Transverse colon (tissue), 4 donors: ENCODE data around the gene CENPF. TPM values are rescaled to one million over a fixed set of nuclear protein-coding genes. Genes with fewer than 3 reads are reported as not detected.

Source experiments
- DNase-seq: peaks from one replicate; pipeline ENCODE4 v3.0.0-alpha.2; 2019
- H3K27ac ChIP-seq, 4 donors: fragments of 200-600 bp; sonication (generic); 2 replicates each; pipeline ENCODE4 v1.5.1; 2016 to 2018; ENCODE audit warnings: inconsistent platforms in 4 of 4
- H3K27me3 ChIP-seq: fragments of 200-600 bp; sonication (generic); 2 replicates; pipeline ENCODE4 v1.5.1; 2017; ENCODE audit warnings: inconsistent platforms
- H3K36me3 ChIP-seq, 4 donors: fragments of 200-600 bp; sonication (generic); 2 replicates each; pipeline ENCODE4 v1.5.1; 2017 to 2019; ENCODE audit warnings: inconsistent platforms in 4 of 4
- H3K4me1 ChIP-seq, 4 donors: fragments of 200-600 bp; sonication (generic); 2 replicates each; pipeline ENCODE4 v1.5.1; 2017 to 2020; ENCODE audit warnings: inconsistent platforms in 4 of 4
- H3K4me3 ChIP-seq, 4 donors: fragments of 200-600 bp; sonication (generic); 1 replicate in 1 of 4; 2 replicates in 3 of 4; pipeline versions ENCODE4 v1.5.1 to v1.6.1; 2017 to 2019; ENCODE audit warnings: inconsistent platforms in 4 of 4
- H3K9me3 ChIP-seq, 2 donors: fragments of 200-600 bp; sonication (generic); 2 replicates each; pipeline ENCODE4 v1.5.1; 2017 to 2019; ENCODE audit warnings: inconsistent platforms in 2 of 2
- CTCF ChIP-seq, 5 experiments: fragments of 200-600 bp in 3 of 5; fragments of 450-650 bp in 2 of 5; sonication (generic) in 3 of 5; IDR thresholded peaks; 1 replicate in 2 of 5; 2 replicates in 3 of 5; pipeline ENCODE4 v1.5.1; 2016 to 2017; ENCODE audit warnings: antibody characterized with exemption in 5 of 5, inconsistent platforms in 3 of 5, mild to moderate bottlenecking in 2 of 5, moderate library complexity in 1 of 5
- EP300 ChIP-seq: sonication (generic); formaldehyde crosslinking; IDR thresholded peaks from one replicate; pipeline ENCODE4 v1.6.1; 2017; ENCODE audit warnings: antibody characterized with exemption, low read depth
- POLR2A ChIP-seq: fragments of 450-650 bp; IDR thresholded peaks from one replicate; pipeline ENCODE4 v1.6.1; 2016; ENCODE audit warnings: antibody characterized with exemption, mild to moderate bottlenecking, moderate library complexity
- POLR2AphosphoS5 ChIP-seq, 3 donors: sonication (generic); formaldehyde crosslinking; IDR thresholded peaks; one replicate each; pipeline ENCODE4 v1.6.1; 2016; ENCODE audit warnings: antibody characterized with exemption in 3 of 3
- WGBS, 2 donors: methylation state at CpG; one replicate each; pipeline ENCODE4 v1.1.5; 2018; ENCODE audit warnings: low coverage in 1 of 2; 5-methylcytosine and 5-hydroxymethylcytosine counted together
- in situ Hi-C, 4 donors: fragments of 200-750 bp; cut with MboI; loops; one replicate each; pipeline versions ENCODE4 v1.15.0 to v1.15.1; 2017; ENCODE audit warnings: low sequenced_read_pairs in 3 of 4, low pct_ligation_motif_present in 1 of 4, low pct_unique_long_range_greater_than_20kb in 1 of 4
- intact Hi-C: fragments of 100-400 bp; cut with DNase I; formaldehyde crosslinking; loops from one replicate; pipeline ENCODE4 v1.15.1; 2023; ENCODE audit warnings: low total_unique reads
- total RNA-seq, 4 donors: library from RNA; depleted of rRNA; stranded (reverse); fragments of >200 nt; gene quantifications; one replicate each; pipeline ENCODE4 v1.1.0, GENCODE V29; 2016

The CENPF gene
- total RNA-seq, 4 donors from 2014 or later: 1.5 to 49.8 (median 3.4) TPM

- no peaks in the 10 kb centered on the region for H3K27me3 ChIP-seq
- H3K4me3 ChIP-seq: no peak overlapping the region
- no peak overlapping the region for H3K27ac ChIP-seq
- intact Hi-C loops (no loop called here), in situ Hi-C loops (no loop called here)
- no peaks in the 10 kb centered on the region for H3K36me3 ChIP-seq
- DNase-seq: no peak
- no peak for TF ChIP-seq EP300
- no peak for TF ChIP-seq POLR2AphosphoS5 (IDR thresholded peaks at IDR 0.05)
- no peak for TF ChIP-seq POLR2A
- TF ChIP-seq CTCF (IDR thresholded peaks at IDR 0.05): no peak
- H3K4me1 ChIP-seq: peaks cover 0 to 16% (median 3%) of the 10 kb centered on the region in 4 donors
- H3K9me3 ChIP-seq: no peaks in the 10 kb centered on the region
- WGBS, 2 donors: 65 to 91% methylated on average over 2 of the region's 2 CpGs
These were observed 33.5 kb upstream of the CENPF start for GRCh38 chr1:214569357-214570004.

GRCh38 chr1:214570442-214570841 is 32.6 kb upstream of the CENPF start:
- Histone ChIP-seq H3K36me3 (no peaks in the 10 kb centered on the region), H3K9me3 (no peaks in the 10 kb centered on the region), H3K27ac (no peak overlapping the region), H3K4me3 (no peak overlapping the region), H3K27me3 (no peaks in the 10 kb centered on the region), H3K4me1 (peaks cover 0 to 16% (median 3%) of the 10 kb centered on the region in 4 donors)
- no peak for DNase-seq
- in situ Hi-C loops: no loop called here
- intact Hi-C loops: no loop called here
- WGBS, 2 donors: 33 to 38% methylated on average over 2 of the region's 2 CpGs
- TF ChIP-seq CTCF (IDR thresholded peaks at IDR 0.05) (no peak), EP300 (no peak), POLR2A (no peak), POLR2AphosphoS5 (IDR thresholded peaks at IDR 0.05) (no peak)

GRCh38 chr1:214571281-214571680 is 31.7 kb upstream of the CENPF start:
- no peak for TF ChIP-seq POLR2A
- no peaks in the 10 kb centered on the region for H3K36me3 ChIP-seq
- intact Hi-C loops: no loop called here
- no peak overlapping the region for H3K4me3 ChIP-seq
- no peaks in the 10 kb centered on the region for H3K27me3 ChIP-seq
- H3K27ac ChIP-seq: no peak overlapping the region
- in situ Hi-C loops: no loop called here
- no peak for DNase-seq
- H3K9me3 ChIP-seq: peaks cover 1 to 6% of the 10 kb centered on the region in 2 donors
- peaks cover 0 to 16% (median 3%) of the 10 kb centered on the region in 4 donors for H3K4me1 ChIP-seq

GRCh38 chr1:214573386-214574318 is 29.3 kb upstream of the CENPF start:
- 40 to 45% methylated on average over 9 to 11 of the region's 11 CpGs for WGBS, 2 donors
- Histone ChIP-seq H3K4me3 (no peak overlapping the region), H3K27ac (peak overlapping the region in 1 of 4 donors; percentile 11), H3K36me3 (no peaks in the 10 kb centered on the region), H3K4me1 (peaks cover 0 to 16% (median 3%) of the 10 kb centered on the region in 4 donors), H3K9me3 (peaks cover 9 to 16% of the 10 kb centered on the region in 2 donors), H3K27me3 (no peaks in the 10 kb centered on the region)
- intact Hi-C loops: no loop called here
- TF ChIP-seq POLR2A (no peak), EP300 (no peak), POLR2AphosphoS5 (IDR thresholded peaks at IDR 0.05) (no peak), CTCF (IDR thresholded peaks at IDR 0.05) (no peak)
- in situ Hi-C loops: no loop called here
- DNase-seq: no peak
